ENCODE measurements around the gene CCDC171.

The CCDC171 gene

GRCh38 chr9:15606643-15607472, 54.0 kb downstream of the CCDC171 start:
- TF ChIP-seq CTCF (IDR thresholded peaks at IDR 0.05; ENCODE audit: low read depth, low read length): peak; percentile 50

GRCh38 chr9:15612962-15613361, 60.1 kb downstream of the CCDC171 start:
- no peaks in the 10 kb centered on the region for H3K27me3 ChIP-seq
- no peaks in the 10 kb centered on the region for H3K36me3 ChIP-seq
- no peaks in the 10 kb centered on the region for H3K9me3 ChIP-seq
- no peak overlapping the region for H3K4me3 ChIP-seq (ENCODE audit: low read depth, low read length)
- no peaks in the 10 kb centered on the region for H3K4me1 ChIP-seq
- TF ChIP-seq CTCF (IDR thresholded peaks at IDR 0.05; ENCODE audit: low read depth, low read length): no peak
- DNase-seq: no peak

More at GRCh38 chr9:15606643-15607472, 54.0 kb downstream of the CCDC171 start:
- Histone ChIP-seq H3K9me3 (no peaks in the 10 kb centered on the region), H3K36me3 (no peaks in the 10 kb centered on the region), H3K27me3 (no peaks in the 10 kb centered on the region), H3K4me3 (ENCODE audit: low read depth, low read length) (no peak overlapping the region), H3K4me1 (no peaks in the 10 kb centered on the region)
- no peak for DNase-seq

- no peaks in the 10 kb centered on the region for H3K36me3 ChIP-seq
- DNase-seq: no peak
- no peaks in the 10 kb centered on the region for H3K27me3 ChIP-seq
- no peak for TF ChIP-seq CTCF (IDR thresholded peaks at IDR 0.05; ENCODE audit: low read depth, low read length)
- H3K4me3 ChIP-seq (ENCODE audit: low read depth, low read length): no peak overlapping the region
- no peaks in the 10 kb centered on the region for H3K9me3 ChIP-seq
- H3K4me1 ChIP-seq: no peaks in the 10 kb centered on the region
These were observed 64.9 kb downstream of the CCDC171 start for GRCh38 chr9:15617782-15618181.

GRCh38 chr9:15618540-15619331, 65.9 kb downstream of the CCDC171 start:
- no peaks in the 10 kb centered on the region for H3K4me1 ChIP-seq
- no peak overlapping the region for H3K4me3 ChIP-seq (ENCODE audit: low read depth, low read length)
- no peaks in the 10 kb centered on the region for H3K27me3 ChIP-seq
- DNase-seq: no peak
- TF ChIP-seq CTCF (IDR thresholded peaks at IDR 0.05; ENCODE audit: low read depth, low read length): no peak
- H3K36me3 ChIP-seq: no peaks in the 10 kb centered on the region
- H3K9me3 ChIP-seq: no peaks in the 10 kb centered on the region

- no peak for DNase-seq
These were observed 69.6 kb downstream of the CCDC171 start for GRCh38 chr9:15622318-15622971.

More at GRCh38 chr9:15622318-15622971, 69.6 kb downstream of the CCDC171 start:
- H3K27me3 ChIP-seq: no peaks in the 10 kb centered on the region
- no peaks in the 10 kb centered on the region; the same call in 1 of the 2 replicates for H3K9me3 ChIP-seq
- no peaks in the 10 kb centered on the region for H3K4me1 ChIP-seq
- TF ChIP-seq CTCF (IDR thresholded peaks at IDR 0.05; ENCODE audit: low read depth, low read length): peak; percentile 20; the same call in 1 of the 2 replicates
- no peaks in the 10 kb centered on the region for H3K36me3 ChIP-seq
- H3K4me3 ChIP-seq (ENCODE audit: low read depth, low read length): no peak overlapping the region

All from BE2C (cell line).